ENCODE results near the gene COLEC11. TPM values are rescaled to one million over a fixed set of nuclear protein-coding genes. Genes with fewer than 3 reads are reported as not detected.

The COLEC11 gene
- total and polyA plus RNA-seq, 12 donors: 16.8 to 155 (median 69.3) TPM

DNA sequence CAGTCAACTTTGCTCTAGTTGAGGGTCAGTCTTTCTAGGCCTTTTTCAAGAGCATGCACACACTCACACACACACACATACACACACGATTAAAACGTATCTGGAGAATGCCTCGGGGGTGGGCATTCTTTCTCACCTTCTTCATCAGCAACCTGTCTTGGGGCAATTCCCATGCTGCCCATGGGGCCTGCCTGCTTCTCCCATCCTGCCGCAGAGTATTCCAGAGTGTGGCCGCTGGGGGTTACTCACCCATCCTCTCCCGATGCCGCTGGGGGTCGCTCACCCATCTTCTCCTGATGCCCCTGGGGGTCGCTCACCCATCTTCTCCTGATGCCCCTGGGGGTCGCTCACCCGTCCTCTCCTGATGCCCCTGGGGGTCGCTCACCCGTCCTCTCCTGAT lies 52.3 kb downstream of the COLEC11 start:
- peak in 1 of 7 donors; percentile 3 for DNase-seq
- no peaks in the 10 kb centered on the region for H3K36me3 ChIP-seq (replicated peaks in 1 of 2)
- H3K4me3 ChIP-seq: no peak overlapping the region
- H3K27ac ChIP-seq: no peak overlapping the region
- no peaks in the 10 kb centered on the region for H3K9me3 ChIP-seq (replicated peaks in 1 of 3)
- TF ChIP-seq, protein P1, sequence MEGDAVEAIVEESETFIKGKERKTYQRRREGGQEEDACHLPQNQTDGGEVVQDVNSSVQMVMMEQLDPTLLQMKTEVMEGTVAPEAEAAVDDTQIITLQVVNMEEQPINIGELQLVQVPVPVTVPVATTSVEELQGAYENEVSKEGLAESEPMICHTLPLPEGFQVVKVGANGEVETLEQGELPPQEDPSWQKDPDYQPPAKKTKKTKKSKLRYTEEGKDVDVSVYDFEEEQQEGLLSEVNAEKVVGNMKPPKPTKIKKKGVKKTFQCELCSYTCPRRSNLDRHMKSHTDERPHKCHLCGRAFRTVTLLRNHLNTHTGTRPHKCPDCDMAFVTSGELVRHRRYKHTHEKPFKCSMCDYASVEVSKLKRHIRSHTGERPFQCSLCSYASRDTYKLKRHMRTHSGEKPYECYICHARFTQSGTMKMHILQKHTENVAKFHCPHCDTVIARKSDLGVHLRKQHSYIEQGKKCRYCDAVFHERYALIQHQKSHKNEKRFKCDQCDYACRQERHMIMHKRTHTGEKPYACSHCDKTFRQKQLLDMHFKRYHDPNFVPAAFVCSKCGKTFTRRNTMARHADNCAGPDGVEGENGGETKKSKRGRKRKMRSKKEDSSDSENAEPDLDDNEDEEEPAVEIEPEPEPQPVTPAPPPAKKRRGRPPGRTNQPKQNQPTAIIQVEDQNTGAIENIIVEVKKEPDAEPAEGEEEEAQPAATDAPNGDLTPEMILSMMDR (IDR thresholded peaks at IDR 0.05): no peak
- no peak for TF ChIP-seq POLR2A (IDR thresholded peaks at IDR 0.05)
- WGBS, 4 donors: 67 to 80% (median 75%) methylated on average over 13 of the region's 13 CpGs
- intact Hi-C loops (cut with DNase I): loop anchor here (10.0 kb wide), 2 partner anchors 202 to 232 kb away; no protein-coding TSS in a partner anchor
- no peaks in the 10 kb centered on the region for H3K27me3 ChIP-seq
- H3K4me1 ChIP-seq (replicated peaks in 1 of 2): peaks cover 0 to 15% of the 10 kb centered on the region in 2 donors

DNA sequence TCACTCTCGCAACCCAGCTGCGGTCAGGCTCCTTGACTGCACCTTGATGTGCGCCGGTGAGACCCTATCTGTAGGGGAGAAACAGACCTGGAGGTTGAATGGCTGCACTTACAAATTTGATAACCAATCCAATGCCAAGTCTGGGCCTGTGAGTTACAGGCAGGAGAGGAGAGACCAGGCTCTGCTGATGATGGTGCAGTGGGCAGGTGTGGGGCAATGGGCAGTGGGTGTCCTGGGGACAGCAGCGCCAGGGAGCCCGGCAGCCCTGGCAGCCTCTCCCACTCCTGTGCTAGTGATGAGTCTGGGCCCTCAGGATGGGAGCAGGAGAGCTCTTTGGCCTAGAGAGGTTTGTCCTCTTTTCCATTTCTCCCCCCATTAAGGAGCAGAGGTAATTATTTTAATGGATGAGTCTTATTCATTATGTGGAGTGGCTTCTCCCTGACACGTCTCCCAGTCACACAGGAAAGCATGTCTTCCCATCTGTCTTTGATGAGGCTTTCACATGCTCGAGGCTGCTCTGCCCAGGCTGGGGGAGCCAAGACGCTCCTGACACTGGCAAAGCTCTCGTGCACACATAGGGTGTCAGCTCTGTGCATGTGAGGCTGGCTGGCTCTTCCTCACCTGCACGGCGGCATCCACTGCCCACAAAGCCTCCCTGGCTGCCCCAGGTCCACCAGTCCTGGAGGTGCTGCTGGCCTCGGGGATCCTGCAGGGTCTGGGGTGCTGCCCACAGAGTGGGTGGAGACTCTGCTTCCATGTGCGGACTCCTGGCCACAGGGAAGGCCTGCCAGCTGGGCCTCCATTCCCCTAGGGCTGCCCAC lies 53.1 kb downstream of the COLEC11 start:
- no peaks in the 10 kb centered on the region for H3K27me3 ChIP-seq
- H3K27ac ChIP-seq: no peak overlapping the region
- no peak for DNase-seq
- peaks cover 0 to 15% of the 10 kb centered on the region in 2 donors for H3K4me1 ChIP-seq (replicated peaks in 1 of 2)
- TF ChIP-seq, protein P1 (IDR thresholded peaks at IDR 0.05): no peak
- TF ChIP-seq POLR2A (IDR thresholded peaks at IDR 0.05): no peak
- no peaks in the 10 kb centered on the region for H3K36me3 ChIP-seq (replicated peaks in 1 of 2)
- H3K9me3 ChIP-seq (replicated peaks in 1 of 3): no peaks in the 10 kb centered on the region
- H3K4me3 ChIP-seq: no peak overlapping the region
- 88 to 95% (median 90%) methylated on average over 13 to 14 of the region's 14 CpGs for WGBS, 4 donors
- intact Hi-C loops (cut with DNase I): loop anchor here (10.0 kb wide), 2 partner anchors 203 to 233 kb away; no protein-coding TSS in a partner anchor

GRCh38 chr2:3648652-3649177 lies 53.8 kb downstream of the COLEC11 start:
- Histone ChIP-seq H3K27me3 (no peaks in the 10 kb centered on the region), H3K4me3 (no peak overlapping the region), H3K4me1 (replicated peaks in 1 of 2) (peaks cover 0 to 15% of the 10 kb centered on the region in 2 donors), H3K36me3 (replicated peaks in 1 of 2) (no peaks in the 10 kb centered on the region), H3K9me3 (replicated peaks in 1 of 3) (no peaks in the 10 kb centered on the region), H3K27ac (no peak overlapping the region)
- intact Hi-C loops (cut with DNase I): loop anchor here (10.0 kb wide), 2 partner anchors 204 to 234 kb away; no protein-coding TSS in a partner anchor
- TF ChIP-seq POLR2A (IDR thresholded peaks at IDR 0.05): no peak
- TF ChIP-seq, protein P1 (IDR thresholded peaks at IDR 0.05): no peak
- no peak for DNase-seq
- WGBS, 4 donors: 89 to 93% (median 93%) methylated on average over 20 of the region's 20 CpGs

DNA sequence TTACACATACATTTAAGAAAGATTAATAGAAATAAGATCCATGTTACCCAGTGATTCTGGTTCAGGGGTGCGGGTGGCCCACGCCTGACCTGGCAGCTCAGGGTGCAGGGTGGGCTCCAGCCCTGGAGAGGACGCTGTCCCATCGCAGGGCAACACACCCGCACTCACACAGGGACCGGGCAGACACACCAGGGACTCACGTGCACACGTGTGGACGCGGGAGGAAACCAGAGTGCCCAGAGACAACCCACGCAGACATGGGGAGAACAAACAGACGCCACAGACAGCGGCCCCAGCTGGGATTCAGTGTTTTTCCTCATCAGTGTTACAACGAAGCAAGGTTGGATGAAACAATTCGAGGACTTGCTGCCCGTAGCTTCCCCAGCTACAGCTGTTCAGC lies 54.7 kb downstream of the COLEC11 start:
- no peak overlapping the region for H3K27ac ChIP-seq
- no peak for TF ChIP-seq POLR2A (IDR thresholded peaks at IDR 0.05)
- TF ChIP-seq, protein P1 (IDR thresholded peaks at IDR 0.05): no peak
- intact Hi-C loops (cut with DNase I): loop anchor here (10.0 kb wide), 2 partner anchors 205 to 235 kb away; no protein-coding TSS in a partner anchor
- H3K36me3 ChIP-seq (replicated peaks in 1 of 2): no peaks in the 10 kb centered on the region
- no peak for DNase-seq
- H3K4me3 ChIP-seq: no peak overlapping the region
- peaks cover 0 to 15% of the 10 kb centered on the region in 2 donors for H3K4me1 ChIP-seq (replicated peaks in 1 of 2)
- WGBS, 4 donors: 86 to 89% (median 86%) methylated on average over 15 to 16 of the region's 16 CpGs
- no peaks in the 10 kb centered on the region for H3K27me3 ChIP-seq
- H3K9me3 ChIP-seq (replicated peaks in 1 of 3): no peaks in the 10 kb centered on the region

Measured in adrenal gland (tissue), 12 donors.